Measurements from ENCODE around the gene CUEDC2.
A peak's percentile ranks its signal among the peaks of the same experiment; 100 is the strongest.

CUEDC2 gene

GRCh38 chr10:102450374-102451104, 18.2 kb upstream of the CUEDC2 start:
- in situ Hi-C loops (cut with HindIII; ENCODE audit: low pct_unique_long_range_greater_than_20kb, low sequenced_read_pairs) = no loop called here
- no peak for TF ChIP-seq JUND (IDR thresholded peaks at IDR 0.05; ENCODE audit: low read depth)
- DNase-seq (ENCODE audit: low read depth in 1 of 2, low spot score in 1 of 2) = peak; percentile 87 to 95

DNA sequence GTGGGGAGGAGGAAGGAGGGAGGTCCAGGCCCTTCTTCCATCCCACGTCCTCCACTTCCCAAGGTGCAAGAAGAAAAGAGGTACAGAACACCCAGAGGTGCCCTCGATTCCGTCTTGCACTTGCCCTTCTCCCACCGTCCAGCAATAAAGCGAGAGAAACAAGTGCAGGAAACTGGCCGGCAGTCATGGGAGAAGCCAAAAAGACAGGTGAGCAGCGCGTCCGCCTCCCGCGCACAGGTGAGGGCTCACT, 17.7 kb upstream of the CUEDC2 start:
- in situ Hi-C loops (cut with HindIII; ENCODE audit: low pct_unique_long_range_greater_than_20kb, low sequenced_read_pairs) = no loop called here
- no peak for DNase-seq (ENCODE audit: low read depth in 1 of 2, low spot score in 1 of 2)
- TF ChIP-seq JUND (IDR thresholded peaks at IDR 0.05; ENCODE audit: low read depth) = no peak

DNA sequence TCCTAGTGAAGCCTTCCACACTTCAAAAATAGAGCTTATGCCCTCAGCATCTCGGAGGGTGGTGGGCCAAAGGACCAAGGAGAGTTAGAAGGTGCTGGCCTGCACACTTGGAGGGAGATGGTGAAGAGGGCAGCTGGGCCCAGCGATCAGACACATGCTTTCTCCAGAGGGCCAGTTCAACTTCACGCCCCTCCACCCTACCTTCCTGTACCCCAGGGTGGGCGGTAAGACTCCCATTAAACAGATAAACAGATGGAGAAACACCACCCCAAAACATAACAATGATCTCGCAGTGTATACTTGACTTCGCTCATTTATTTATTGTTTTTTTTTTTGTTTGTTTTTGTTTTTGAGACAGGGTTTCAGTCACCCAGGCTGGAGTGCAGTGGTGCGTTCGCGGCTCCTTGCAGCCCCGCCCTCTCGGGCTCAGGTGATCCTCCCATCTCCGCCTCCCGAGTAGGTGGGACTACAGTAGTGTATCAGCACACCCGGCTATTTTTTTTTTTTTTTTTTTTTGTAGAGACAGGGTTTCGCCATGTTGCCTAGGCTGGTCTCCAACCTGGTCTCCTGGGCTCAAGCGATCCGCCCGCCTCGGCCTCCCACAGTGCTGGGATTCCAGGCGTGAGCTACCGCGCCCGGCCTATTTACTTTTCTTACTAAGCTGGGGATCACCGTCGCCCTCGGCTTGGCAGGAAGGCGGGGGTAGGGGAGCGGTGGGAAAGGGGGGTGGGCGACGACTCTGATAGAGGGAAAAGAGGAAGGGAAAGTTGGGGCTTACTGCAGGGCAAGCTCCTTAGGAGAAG, 17.1 kb upstream of the CUEDC2 start:
- in situ Hi-C loops (cut with HindIII; ENCODE audit: low pct_unique_long_range_greater_than_20kb, low sequenced_read_pairs) = no loop called here
- DNase-seq (ENCODE audit: low read depth in 1 of 2, low spot score in 1 of 2) = peak in 1 of 2 experiments; percentile 89
- no peak for TF ChIP-seq JUND (IDR thresholded peaks at IDR 0.05; ENCODE audit: low read depth)

GRCh38 chr10:102444851-102445250, 12.5 kb upstream of the CUEDC2 start:
- in situ Hi-C loops (cut with HindIII; ENCODE audit: low pct_unique_long_range_greater_than_20kb, low sequenced_read_pairs) = no loop called here
- no peak for TF ChIP-seq JUND (IDR thresholded peaks at IDR 0.05; ENCODE audit: low read depth)

DNA sequence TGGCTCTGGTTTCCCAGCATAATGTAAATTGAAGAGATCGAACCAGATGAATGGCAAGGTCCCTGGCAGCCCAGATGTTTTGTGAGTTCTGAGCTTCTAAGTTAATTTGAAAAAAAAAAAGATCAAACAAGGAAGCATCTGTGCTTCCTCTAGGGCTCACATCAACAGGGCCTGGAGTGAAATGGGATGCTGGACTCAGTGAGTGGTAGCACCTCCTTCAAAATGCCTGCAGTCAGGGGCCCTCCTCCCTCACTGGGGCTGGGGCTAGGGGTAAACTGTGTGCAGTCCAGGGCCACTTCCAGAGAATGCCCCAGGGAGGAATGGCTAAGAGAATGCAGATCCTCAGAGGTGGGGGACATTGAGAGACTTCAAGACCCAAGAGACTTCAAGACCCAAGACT, 6.0 kb upstream of the CUEDC2 start:
- in situ Hi-C loops (cut with HindIII; ENCODE audit: low pct_unique_long_range_greater_than_20kb, low sequenced_read_pairs) = no loop called here
- no peak for TF ChIP-seq JUND (IDR thresholded peaks at IDR 0.05; ENCODE audit: low read depth)
- DNase-seq (ENCODE audit: low read depth in 1 of 2, low spot score in 1 of 2) = no peak

More at GRCh38 chr10:102444851-102445250, 12.5 kb upstream of the CUEDC2 start:
- no peak for DNase-seq (ENCODE audit: low read depth in 1 of 2, low spot score in 1 of 2)

DNA sequence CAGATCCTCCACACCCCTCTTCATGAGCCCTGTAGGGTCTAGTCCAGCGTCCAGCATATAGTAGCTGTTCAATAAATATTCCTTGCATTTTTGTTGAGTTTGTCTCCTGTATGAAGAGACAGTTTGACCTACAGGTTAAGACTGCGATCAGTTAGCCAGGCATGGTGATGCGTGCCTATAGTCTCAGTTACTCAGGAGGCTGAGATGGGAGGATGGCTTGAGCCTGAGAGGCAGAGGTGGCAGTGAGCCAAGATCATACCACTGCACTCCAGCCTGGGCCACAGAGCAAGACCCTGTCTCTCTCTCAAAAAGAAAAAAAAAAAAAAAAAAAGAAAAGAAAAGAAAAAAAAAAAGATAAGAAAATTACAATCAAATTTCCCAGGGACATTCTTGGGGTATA, 5.1 kb upstream of the CUEDC2 start:
- in situ Hi-C loops (cut with HindIII; ENCODE audit: low pct_unique_long_range_greater_than_20kb, low sequenced_read_pairs) = no loop called here
- DNase-seq (ENCODE audit: low read depth in 1 of 2, low spot score in 1 of 2) = no peak
- TF ChIP-seq JUND (IDR thresholded peaks at IDR 0.05; ENCODE audit: low read depth) = no peak

GRCh38 chr10:102436312-102436711, 3.9 kb upstream of the CUEDC2 start:
- no peak for TF ChIP-seq JUND (IDR thresholded peaks at IDR 0.05; ENCODE audit: low read depth)
- in situ Hi-C loops (cut with HindIII; ENCODE audit: low pct_unique_long_range_greater_than_20kb, low sequenced_read_pairs) = no loop called here
- DNase-seq (ENCODE audit: low read depth in 1 of 2, low spot score in 1 of 2) = no peak

- no peak for DNase-seq (ENCODE audit: low read depth in 1 of 2, low spot score in 1 of 2)
- in situ Hi-C loops (cut with HindIII; ENCODE audit: low pct_unique_long_range_greater_than_20kb, low sequenced_read_pairs) = no loop called here
Measured at GRCh38 chr10:102435529-102436233, 3.3 kb upstream of the CUEDC2 start.

GRCh38 chr10:102435133-102435497, 2.7 kb upstream of the CUEDC2 start:
- TF ChIP-seq JUND (IDR thresholded peaks at IDR 0.05; ENCODE audit: low read depth) = no peak
- in situ Hi-C loops (cut with HindIII; ENCODE audit: low pct_unique_long_range_greater_than_20kb, low sequenced_read_pairs) = no loop called here
- DNase-seq (ENCODE audit: low read depth in 1 of 2, low spot score in 1 of 2) = no peak

More at GRCh38 chr10:102435529-102436233, 3.3 kb upstream of the CUEDC2 start:
- TF ChIP-seq JUND (IDR thresholded peaks at IDR 0.05; ENCODE audit: low read depth) = no peak

GRCh38 chr10:102434394-102435132, 2.2 kb upstream of the CUEDC2 start:
- in situ Hi-C loops (cut with HindIII; ENCODE audit: low pct_unique_long_range_greater_than_20kb, low sequenced_read_pairs) = no loop called here
- no peak for DNase-seq (ENCODE audit: low read depth in 1 of 2, low spot score in 1 of 2)

DNA sequence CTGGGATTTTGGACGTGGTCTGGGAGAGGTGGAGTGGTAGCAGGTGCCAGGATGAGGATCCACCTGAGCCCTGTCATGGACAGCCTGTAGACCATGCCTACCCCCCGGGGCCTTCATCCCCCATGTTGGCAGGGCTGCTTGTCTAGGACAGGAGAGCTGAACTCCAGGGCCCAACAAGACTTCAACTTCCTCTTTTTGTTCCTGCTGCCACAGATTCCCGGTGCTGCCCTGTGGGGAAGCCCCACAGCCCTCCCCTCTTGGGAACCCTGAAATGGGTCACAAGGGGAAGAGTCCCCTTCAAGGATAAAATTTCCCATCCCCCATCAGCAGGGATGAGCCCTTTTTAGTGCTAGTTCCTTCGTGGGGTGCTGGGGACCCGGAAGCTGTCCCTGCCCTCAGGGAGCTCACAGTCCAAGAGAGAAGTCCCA, 1.3 kb upstream of the CUEDC2 start:
- TF ChIP-seq JUND (IDR thresholded peaks at IDR 0.05; ENCODE audit: low read depth) = no peak
- in situ Hi-C loops (cut with HindIII; ENCODE audit: low pct_unique_long_range_greater_than_20kb, low sequenced_read_pairs) = no loop called here
- DNase-seq (ENCODE audit: low read depth in 1 of 2, low spot score in 1 of 2) = no peak

More at GRCh38 chr10:102434394-102435132, 2.2 kb upstream of the CUEDC2 start:
- no peak for TF ChIP-seq JUND (IDR thresholded peaks at IDR 0.05; ENCODE audit: low read depth)

DNA sequence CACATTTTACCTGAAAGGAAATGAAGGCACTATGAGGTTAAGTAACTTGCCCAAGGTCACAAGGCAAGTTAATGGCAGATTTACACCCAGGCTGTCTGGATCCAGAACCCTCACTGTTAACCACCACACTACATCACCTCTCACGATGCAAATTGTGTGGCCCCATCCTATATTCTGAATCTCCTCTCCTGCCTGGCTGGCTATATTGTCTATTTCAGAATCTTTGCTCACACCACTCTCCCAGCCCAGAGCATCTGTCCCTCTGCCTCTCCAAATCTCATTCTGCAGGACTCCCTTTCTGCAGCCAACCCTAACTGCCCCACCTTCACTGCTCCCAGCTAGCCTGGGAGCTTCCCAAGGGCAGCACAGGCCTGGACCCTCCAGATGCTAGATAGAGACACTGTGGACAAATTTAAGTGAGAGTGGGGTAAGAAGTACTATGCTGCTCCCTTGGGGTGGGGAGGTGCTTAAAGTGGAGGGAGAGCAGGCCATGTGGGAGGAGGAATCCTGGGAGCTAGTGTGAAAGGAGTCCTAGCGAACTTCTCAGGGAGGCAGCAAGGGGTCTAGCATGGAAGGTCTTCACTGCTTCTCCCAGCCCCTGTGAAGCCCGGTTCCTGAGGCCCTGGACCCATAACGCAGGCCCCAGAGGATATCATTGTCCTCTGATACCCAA, 786 bp downstream of the CUEDC2 start:
- in situ Hi-C loops (cut with HindIII; ENCODE audit: low pct_unique_long_range_greater_than_20kb, low sequenced_read_pairs) = no loop called here
- TF ChIP-seq JUND (IDR thresholded peaks at IDR 0.05; ENCODE audit: low read depth) = no peak
- DNase-seq (ENCODE audit: low read depth in 1 of 2, low spot score in 1 of 2) = peak in 1 of 2 experiments; percentile 46
